ENCODE data around the gene CATSPERZ.

The CATSPERZ gene

GRCh38 chr11:64299847-64300648 lies at the start of gene CATSPERZ:
Gene CATSPERZ, plus strand, starts transcription at chr11:64300358. Its CDS starts 53 bp downstream, at chr11:64300411.
- no peak for DNase-seq (ENCODE audit: low read depth in 2 of 2)

GRCh38 chr11:64250415-64251015 lies 49.6 kb upstream of the CATSPERZ start:
- no peak for DNase-seq (ENCODE audit: low read depth in 2 of 2)

- no peak for DNase-seq (ENCODE audit: low read depth in 2 of 2)
Observed at GRCh38 chr11:64251016-64251752, 49.0 kb upstream of the CATSPERZ start, which contains the start of gene PLCB3. Gene PLCB3, plus strand, starts transcription at chr11:64251530. Its CDS starts 120 bp downstream, at chr11:64251650.

GRCh38 chr11:64251753-64252002 lies 48.5 kb upstream of the CATSPERZ start:
- DNase-seq (ENCODE audit: low read depth in 2 of 2): no peak

- DNase-seq (ENCODE audit: low read depth in 2 of 2): no peak
Observed at GRCh38 chr11:64252003-64252872, 47.9 kb upstream of the CATSPERZ start.

- no peak for DNase-seq (ENCODE audit: low read depth in 2 of 2)
Observed at GRCh38 chr11:64253043-64253442, 47.1 kb upstream of the CATSPERZ start.

GRCh38 chr11:64253481-64253880 lies 46.7 kb upstream of the CATSPERZ start:
- DNase-seq (ENCODE audit: low read depth in 2 of 2): no peak

GRCh38 chr11:64254326-64254725 lies 45.8 kb upstream of the CATSPERZ start:
- no peak for DNase-seq (ENCODE audit: low read depth in 2 of 2)

- no peak for DNase-seq (ENCODE audit: low read depth in 2 of 2)
Observed at GRCh38 chr11:64255135-64256128, 44.7 kb upstream of the CATSPERZ start.

- DNase-seq (ENCODE audit: low read depth in 2 of 2): no peak
Observed at GRCh38 chr11:64256300-64256699, 43.9 kb upstream of the CATSPERZ start.

GRCh38 chr11:64258356-64258755 lies 41.8 kb upstream of the CATSPERZ start:
- no peak for DNase-seq (ENCODE audit: low read depth in 2 of 2)

GRCh38 chr11:64258946-64259532 lies 41.1 kb upstream of the CATSPERZ start:
- DNase-seq (ENCODE audit: low read depth in 2 of 2): no peak

- no peak for DNase-seq (ENCODE audit: low read depth in 2 of 2)
Observed at GRCh38 chr11:64259533-64260067, 40.6 kb upstream of the CATSPERZ start.

GRCh38 chr11:64260147-64260708 lies 39.9 kb upstream of the CATSPERZ start:
- DNase-seq (ENCODE audit: low read depth in 2 of 2): no peak

- no peak for DNase-seq (ENCODE audit: low read depth in 2 of 2)
Observed at GRCh38 chr11:64261556-64262080, 38.5 kb upstream of the CATSPERZ start.

GRCh38 chr11:64262271-64263002 lies 37.7 kb upstream of the CATSPERZ start:
- no peak for DNase-seq (ENCODE audit: low read depth in 2 of 2)

GRCh38 chr11:64263021-64263946 lies 36.9 kb upstream of the CATSPERZ start:
- DNase-seq (ENCODE audit: low read depth in 2 of 2): no peak

GRCh38 chr11:64263947-64264317 lies 36.2 kb upstream of the CATSPERZ start:
- no peak for DNase-seq (ENCODE audit: low read depth in 2 of 2)
